Smooth muscle cell (in vitro differentiated cells): ENCODE data around the gene IREB2. TPM values are rescaled to one million over a fixed set of nuclear protein-coding genes. Genes with fewer than 3 reads are reported as not detected.

Experiments used
- DNase-seq: peaks from one replicate; lab custom pipeline; 2025; ENCODE audit not compliant: unreplicated experiment; lab: John Stamatoyannopoulos, UW
- H2AFZ ChIP-seq: fragments of 200-600 bp; sonication (generic); 2 replicates; pipeline ENCODE4 v1.6.0; 2016; ENCODE audit warnings: antibody characterized with exemption, low read depth, mild to moderate bottlenecking
- H3F3A ChIP-seq: fragments of 200-600 bp; sonication (generic); 2 replicates; pipeline ENCODE4 v1.6.0; 2017; ENCODE audit warnings: antibody characterized with exemption, low read depth
- H3K27ac ChIP-seq: fragments of 200-600 bp; sonication (generic); 2 replicates; pipeline ENCODE4 v1.5.1; 2016; ENCODE audit warnings: low read depth, mild to moderate bottlenecking
- H3K27me3 ChIP-seq: fragments of 200-600 bp; sonication (generic); 2 replicates; pipeline ENCODE4 v1.6.1; 2016; ENCODE audit warnings: low read depth, mild to moderate bottlenecking
- H3K36me3 ChIP-seq: fragments of 200-600 bp; sonication (generic); 2 replicates; pipeline ENCODE4 v1.5.1; 2016; ENCODE audit warnings: low read depth
- H3K4me1 ChIP-seq: fragments of 200-600 bp; sonication (generic); 2 replicates; pipeline ENCODE4 v1.5.1; 2016; ENCODE audit warnings: low read depth
- H3K4me2 ChIP-seq: fragments of 200-600 bp; sonication (generic); 2 replicates; pipeline ENCODE4 v1.6.0; 2016; ENCODE audit warnings: mild to moderate bottlenecking
- H3K4me3 ChIP-seq: fragments of 200-600 bp; sonication (generic); 2 replicates; pipeline ENCODE4 v1.5.1; 2016; ENCODE audit warnings: mild to moderate bottlenecking
- H3K79me2 ChIP-seq: fragments of 200-600 bp; sonication (generic); 2 replicates; pipeline ENCODE4 v1.6.0; 2016; ENCODE audit warnings: low read depth, mild to moderate bottlenecking
- H3K9ac ChIP-seq: fragments of 200-600 bp; sonication (generic); 2 replicates; pipeline ENCODE4 v1.6.0; 2016; ENCODE audit warnings: low read depth
- H3K9me3 ChIP-seq: fragments of 200-600 bp; sonication (generic); replicated peaks from 2 replicates; pipeline ENCODE4 v1.5.1; 2016; ENCODE audit warnings: low read depth
- H4K20me1 ChIP-seq: fragments of 200-600 bp; sonication (generic); 2 replicates; pipeline ENCODE4 v1.6.0; 2016; ENCODE audit warnings: low read depth
- CTCF ChIP-seq: fragments of 200-600 bp; sonication (generic); IDR thresholded peaks from 2 replicates; pipeline ENCODE4 v1.5.1; 2017; ENCODE audit warnings: borderline replicate concordance, mild to moderate bottlenecking, antibody characterized with exemption; ENCODE audit not compliant: insufficient read depth, poor library complexity, severe bottlenecking
- WGBS: methylation state at CpG from one replicate; pipeline ENCODE4 v1.1.7; 2016; ENCODE audit warnings: low lambda C conversion rate; 5-methylcytosine and 5-hydroxymethylcytosine counted together
- polyA plus RNA-seq: library from polyadenylated mRNA; unstranded; fragments of >200 nt; fragmentation: Nextera tagmentation; extraction: Ambion mirVana; gene quantifications from 2 replicates; pipeline ENCODE4 v1.2.1, GENCODE V29; 2016
- total RNA-seq: library from RNA; depleted of rRNA; stranded (reverse); fragments of >200 nt; gene quantifications from 2 replicates; pipeline ENCODE4 v1.2.3, GENCODE V29; 2014

IREB2 gene
- total and polyA plus RNA-seq, 2 experiments from 2014 or later = 14.1 to 34.3 TPM

DNA sequence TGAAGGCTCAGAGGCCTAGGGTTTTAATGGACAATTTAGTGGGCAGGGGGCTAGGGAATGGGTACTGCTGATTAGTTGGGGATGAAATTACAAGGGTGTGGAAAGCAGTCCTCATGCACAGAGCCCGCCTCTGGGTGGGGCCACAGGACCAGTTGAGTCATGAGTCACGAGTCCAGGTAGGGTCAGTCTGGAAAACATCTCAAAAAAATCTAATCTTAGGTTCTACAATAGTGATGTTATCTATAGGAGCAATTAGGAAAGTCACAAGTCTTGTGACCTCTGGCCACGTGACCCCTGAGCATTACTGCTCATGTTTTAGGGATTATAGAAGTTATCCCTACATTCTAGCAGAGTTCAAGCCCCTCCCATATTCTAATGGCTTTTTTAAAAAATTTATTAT lies 18.6 kb upstream of the IREB2 start:
- H3K79me2 ChIP-seq = no peaks in the 10 kb centered on the region
- no peaks in the 10 kb centered on the region for H3K4me1 ChIP-seq
- H3K36me3 ChIP-seq = no peaks in the 10 kb centered on the region
- H3K27me3 ChIP-seq = peaks cover 5% of the 10 kb centered on the region
- H2AFZ ChIP-seq = no peak overlapping the region
- no peaks in the 10 kb centered on the region for H3F3A ChIP-seq
- no peaks in the 10 kb centered on the region for H3K9me3 ChIP-seq
- no peak overlapping the region for H3K4me3 ChIP-seq
- no peak overlapping the region for H3K4me2 ChIP-seq
- WGBS = 87% methylated on average over 3 of the region's 3 CpGs
- H3K27ac ChIP-seq = no peak overlapping the region
- H4K20me1 ChIP-seq = no peaks in the 10 kb centered on the region
- no peak for DNase-seq
- no peak for TF ChIP-seq CTCF
- H3K9ac ChIP-seq = no peak overlapping the region

DNA sequence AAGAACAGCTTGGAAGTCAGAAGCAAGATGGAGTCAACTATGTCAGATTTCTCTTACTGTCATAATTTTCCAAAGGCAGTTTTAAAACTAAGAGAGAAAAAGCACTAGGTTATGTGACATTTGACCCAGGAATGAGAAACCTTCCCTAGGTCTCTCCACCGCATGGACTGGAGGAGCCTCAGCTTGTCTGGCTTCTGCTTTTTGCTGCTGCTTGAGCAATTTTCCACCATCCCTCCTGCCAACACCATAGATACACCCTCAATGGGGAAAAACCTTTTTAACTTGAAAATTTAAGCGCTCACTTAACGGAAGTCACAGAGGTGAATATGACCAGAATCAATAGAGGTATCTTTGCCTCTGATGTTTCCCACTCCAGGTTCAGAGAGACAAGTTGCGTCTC lies 17.8 kb upstream of the IREB2 start:
- Histone ChIP-seq H3K36me3 (no peaks in the 10 kb centered on the region), H3F3A (no peaks in the 10 kb centered on the region), H3K4me2 (no peak overlapping the region), H3K4me3 (no peak overlapping the region), H3K27ac (no peak overlapping the region), H3K79me2 (no peaks in the 10 kb centered on the region), H3K4me1 (no peaks in the 10 kb centered on the region), H3K9ac (no peak overlapping the region), H4K20me1 (no peaks in the 10 kb centered on the region), H3K27me3 (peaks cover 11% of the 10 kb centered on the region), H2AFZ (no peak overlapping the region), H3K9me3 (no peaks in the 10 kb centered on the region)
- DNase-seq = no peak
- no peak for TF ChIP-seq CTCF
- WGBS = 98% methylated on average over 4 of the region's 4 CpGs

GRCh38 chr15:78420766-78421165 lies 17.2 kb upstream of the IREB2 start:
- Histone ChIP-seq H3K4me1 (no peaks in the 10 kb centered on the region), H3K27me3 (peaks cover 11% of the 10 kb centered on the region), H3K79me2 (no peaks in the 10 kb centered on the region), H3K9ac (no peak overlapping the region), H3F3A (no peaks in the 10 kb centered on the region), H3K4me3 (no peak overlapping the region), H3K36me3 (no peaks in the 10 kb centered on the region), H3K9me3 (no peaks in the 10 kb centered on the region), H4K20me1 (no peaks in the 10 kb centered on the region), H3K27ac (no peak overlapping the region), H2AFZ (no peak overlapping the region), H3K4me2 (no peak overlapping the region)
- no peak for TF ChIP-seq CTCF
- no peak for DNase-seq
- 88% methylated on average over 8 of the region's 8 CpGs for WGBS

GRCh38 chr15:78421238-78421965 lies 16.6 kb upstream of the IREB2 start:
- 83% methylated on average over 7 of the region's 7 CpGs for WGBS
- H3K9ac ChIP-seq = no peak overlapping the region
- no peak overlapping the region for H3K27ac ChIP-seq
- TF ChIP-seq CTCF = no peak
- H3K4me2 ChIP-seq = no peak overlapping the region
- peaks cover 11% of the 10 kb centered on the region for H3K27me3 ChIP-seq
- no peak overlapping the region for H2AFZ ChIP-seq
- no peaks in the 10 kb centered on the region for H3K36me3 ChIP-seq
- H3K4me1 ChIP-seq = no peaks in the 10 kb centered on the region
- no peaks in the 10 kb centered on the region for H4K20me1 ChIP-seq
- no peak for DNase-seq
- H3K79me2 ChIP-seq = no peaks in the 10 kb centered on the region
- H3F3A ChIP-seq = no peaks in the 10 kb centered on the region
- H3K9me3 ChIP-seq = no peaks in the 10 kb centered on the region
- H3K4me3 ChIP-seq = no peak overlapping the region
